Activated CD4-positive, CD25-positive, alpha-beta regulatory T cell (primary cell): Measurements from ENCODE around the gene ZNF70.
A peak's percentile ranks its signal among the peaks of the same experiment; 100 is the strongest.
"Not testable (repeated sequence)": the region's sequence is repeated elsewhere in the genome, so short reads cannot be mapped to it uniquely, and the experiment has no call there.

Experiments used
- DNase-seq, 4 experiments: peaks; one replicate each; lab custom pipeline; 2025; lab: John Stamatoyannopoulos, UW

Gene ZNF70

DNA sequence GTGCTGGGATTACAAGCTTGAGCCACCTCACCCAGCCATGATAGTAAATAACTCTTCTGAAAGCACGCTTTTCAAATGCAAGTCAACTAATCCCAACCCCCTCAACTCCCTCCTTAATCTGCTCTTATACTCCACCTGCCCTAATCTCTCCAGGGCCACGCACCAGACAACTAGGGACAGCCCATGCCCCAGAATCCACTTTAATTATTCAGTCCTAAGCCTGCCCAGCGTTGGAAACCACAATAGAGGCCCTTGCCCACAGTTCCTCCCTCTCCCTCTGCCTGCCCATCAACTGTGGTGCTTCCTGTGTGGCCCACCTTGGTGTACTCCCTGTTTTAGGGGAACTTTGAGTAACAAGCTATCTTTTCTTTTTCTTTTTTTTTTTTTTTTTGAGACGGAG is 6.0 kb upstream of the ZNF70 start:
- DNase-seq, result no peak

GRCh38 chr22:23755711-23756110 is 4.8 kb upstream of the ZNF70 start:
- no peak for DNase-seq

- no peak for DNase-seq
These were observed 4.2 kb upstream of the ZNF70 start for GRCh38 chr22:23754980-23755636.

- DNase-seq, result no peak
These were observed 3.5 kb upstream of the ZNF70 start, which contains the start of gene VPREB3 for GRCh38 chr22:23754220-23754919. VPREB3 (minus strand) TSS chr22:23754425; CDS start chr22:23754363, 62 bp downstream.

DNA sequence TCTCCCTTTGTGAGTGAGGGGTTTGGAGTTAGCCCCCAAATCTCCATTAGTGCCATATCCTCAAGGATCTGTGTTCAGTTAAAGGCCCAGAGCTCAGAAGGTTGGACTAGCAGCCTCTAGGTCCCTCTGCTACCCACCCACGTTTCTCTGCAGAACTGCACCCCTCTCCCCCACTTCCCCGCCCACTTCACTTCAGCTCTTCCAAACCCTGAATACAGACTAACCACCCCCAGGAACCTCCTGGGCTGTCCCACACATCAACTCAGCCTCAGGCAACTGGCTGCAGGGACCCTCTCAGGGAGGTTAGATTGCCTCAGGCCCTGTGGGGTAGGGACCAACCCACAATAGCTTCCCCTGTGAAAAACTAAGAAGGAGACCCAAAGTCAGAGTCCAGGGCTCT is 2.5 kb upstream of the ZNF70 start:
- no peak for DNase-seq

GRCh38 chr22:23752750-23753149 is 1.8 kb upstream of the ZNF70 start:
- no peak for DNase-seq

GRCh38 chr22:23752090-23752691 is 1.3 kb upstream of the ZNF70 start:
- peak in 1 of 4 experiments; percentile 11 for DNase-seq

- no peak for DNase-seq
These were observed 607 bp upstream of the ZNF70 start for GRCh38 chr22:23751441-23751996.

DNA sequence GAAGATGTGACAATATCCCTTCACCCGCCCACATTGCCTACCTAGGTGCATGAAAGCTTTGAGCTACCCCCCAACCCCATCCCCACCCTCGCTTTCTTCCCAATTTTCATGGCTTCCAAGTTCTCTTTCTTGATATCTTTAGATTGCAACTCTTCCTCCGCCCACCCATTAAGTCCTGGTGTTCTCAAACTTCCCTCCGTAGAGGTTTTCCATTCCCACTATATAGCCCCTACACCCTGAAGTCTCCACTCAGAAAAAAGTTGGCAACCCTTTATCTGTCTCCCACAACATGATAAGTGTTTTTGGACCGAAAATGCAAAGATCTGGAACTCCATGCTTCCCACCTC is 572 bp downstream of the ZNF70 start:
- DNase-seq, result no peak

DNA sequence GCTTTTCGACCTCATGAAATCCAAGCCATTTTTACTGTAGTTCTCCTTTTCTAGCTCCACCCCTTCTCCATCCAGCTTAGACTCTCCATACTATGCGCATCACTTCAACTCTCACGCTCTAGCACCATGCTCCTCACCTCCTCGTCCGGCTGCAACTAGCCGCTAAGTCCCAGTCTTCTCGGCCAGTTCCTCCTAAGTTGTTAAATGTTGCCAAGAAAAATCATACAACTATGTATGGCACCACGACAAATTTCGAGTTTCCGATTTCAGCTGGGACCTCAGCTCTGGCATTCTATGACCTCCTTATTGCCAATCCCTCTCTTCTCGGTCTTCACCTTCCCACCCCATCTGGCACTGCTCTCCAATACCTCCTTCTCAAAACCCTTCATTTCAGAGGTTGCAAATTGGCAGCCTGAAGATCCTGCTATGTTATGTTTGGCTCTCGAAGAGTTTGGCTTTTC is 1.0 kb downstream of the ZNF70 start:
- no peak for DNase-seq

DNA sequence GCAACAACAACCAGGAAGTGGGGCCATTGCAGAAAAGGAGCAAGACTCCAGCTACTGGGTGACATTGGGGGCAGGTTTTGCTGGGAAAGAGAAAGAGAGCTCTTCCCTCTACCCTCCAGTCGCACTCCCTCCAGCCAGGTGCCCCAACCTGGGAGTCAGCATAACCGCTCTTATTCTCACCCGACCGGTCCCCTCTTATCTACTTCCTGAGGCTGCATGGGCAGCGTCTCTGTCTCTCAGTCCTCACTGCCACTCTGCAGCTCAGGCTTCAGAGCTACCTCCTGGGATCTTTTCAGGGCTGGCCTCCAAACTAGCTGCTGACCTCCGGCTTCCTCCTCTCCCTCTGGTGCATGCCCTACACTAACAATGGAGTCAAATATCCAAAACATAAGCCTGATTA is 5.1 kb downstream of the ZNF70 start:
- no peak for DNase-seq

GRCh38 chr22:23744485-23744884 is 6.4 kb downstream of the ZNF70 start:
- no peak for DNase-seq

DNA sequence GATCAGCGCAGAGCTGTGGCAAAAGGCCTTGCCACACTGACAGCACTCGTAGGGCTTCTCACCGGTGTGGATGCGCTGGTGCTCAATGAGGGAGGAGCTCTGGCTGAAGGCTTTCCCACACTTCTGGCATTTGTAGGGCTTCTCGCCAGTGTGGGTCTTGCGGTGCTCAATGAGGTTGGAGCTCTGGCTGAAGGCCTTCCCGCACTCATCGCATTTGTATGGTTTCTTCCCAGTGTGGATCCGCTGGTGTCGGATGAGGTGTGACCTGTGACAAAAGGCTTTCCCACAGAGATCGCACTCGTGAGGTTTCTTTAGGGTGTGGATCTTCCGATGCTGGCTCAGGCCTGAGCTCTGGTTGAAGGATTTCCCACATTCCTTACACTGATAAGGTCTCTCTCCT is 6.9 kb downstream of the ZNF70 start:
- DNase-seq, result no peak

DNA sequence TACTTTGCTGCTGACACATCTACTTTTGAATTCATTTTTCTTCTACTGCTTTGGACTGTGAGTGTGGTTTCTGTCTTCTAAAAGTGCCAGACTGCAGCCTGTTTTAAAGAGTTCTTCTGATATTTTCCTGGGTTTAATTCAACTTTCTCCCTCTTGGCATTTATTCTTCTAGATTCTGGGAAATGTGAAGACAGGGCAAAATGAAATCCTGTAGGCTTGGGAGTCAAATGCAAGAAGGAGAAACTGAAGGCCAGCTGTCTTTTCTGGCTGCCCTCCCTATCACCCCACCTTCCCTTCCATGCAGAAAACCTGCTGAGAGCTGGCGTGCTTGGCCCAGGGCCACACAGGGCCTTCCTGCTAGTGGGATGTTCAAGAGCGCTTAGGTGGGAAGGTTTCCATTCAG is 7.6 kb downstream of the ZNF70 start:
- no peak for DNase-seq

GRCh38 chr22:23742505-23743264 is 8.2 kb downstream of the ZNF70 start:
- DNase-seq, result no peak

GRCh38 chr22:23737696-23738095 is 13.2 kb downstream of the ZNF70 start:
- DNase-seq, result no peak

GRCh38 chr22:23728108-23728507 is 22.8 kb downstream of the ZNF70 start:
- not testable (repeated sequence) for DNase-seq

DNA sequence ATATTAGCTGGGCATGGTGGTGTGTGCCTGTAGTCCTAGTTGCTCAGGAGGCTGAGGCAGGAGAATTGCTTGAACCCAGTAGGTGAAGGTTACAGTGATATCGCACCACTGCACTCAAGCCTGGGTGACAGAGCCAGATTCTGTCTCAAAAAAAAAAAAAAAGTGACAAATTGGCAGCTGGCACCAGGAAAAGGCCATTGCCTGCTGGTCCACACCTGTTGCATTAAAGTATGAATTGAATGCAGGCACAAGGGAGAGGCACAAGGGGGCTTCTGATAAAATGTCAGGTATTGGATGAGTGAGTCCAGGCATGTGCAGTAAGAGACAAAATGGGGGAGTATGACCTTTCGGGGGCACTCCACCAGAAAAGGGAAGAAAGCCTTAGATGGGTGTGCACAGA is 28.2 kb downstream of the ZNF70 start:
- no peak for DNase-seq

DNA sequence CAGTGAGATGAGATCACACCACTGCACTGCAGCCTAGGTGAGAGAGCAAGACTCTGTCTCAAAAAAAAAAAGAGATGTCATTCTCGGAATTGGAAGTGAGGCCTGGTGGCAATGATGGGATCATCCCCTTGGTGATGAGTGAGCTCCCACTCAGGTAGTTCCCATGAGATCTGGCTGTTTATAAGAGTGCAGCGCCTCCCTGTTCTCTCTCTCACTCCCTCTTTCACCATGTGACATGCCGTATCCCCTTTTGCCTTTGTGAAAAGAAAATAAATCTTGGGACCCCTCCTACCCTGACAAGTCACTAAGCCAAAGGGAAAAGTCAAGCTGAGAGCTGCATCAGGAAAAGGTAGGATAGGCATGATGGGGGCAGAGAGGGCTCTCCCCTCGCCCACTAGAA is 28.8 kb downstream of the ZNF70 start:
- no peak for DNase-seq

DNA sequence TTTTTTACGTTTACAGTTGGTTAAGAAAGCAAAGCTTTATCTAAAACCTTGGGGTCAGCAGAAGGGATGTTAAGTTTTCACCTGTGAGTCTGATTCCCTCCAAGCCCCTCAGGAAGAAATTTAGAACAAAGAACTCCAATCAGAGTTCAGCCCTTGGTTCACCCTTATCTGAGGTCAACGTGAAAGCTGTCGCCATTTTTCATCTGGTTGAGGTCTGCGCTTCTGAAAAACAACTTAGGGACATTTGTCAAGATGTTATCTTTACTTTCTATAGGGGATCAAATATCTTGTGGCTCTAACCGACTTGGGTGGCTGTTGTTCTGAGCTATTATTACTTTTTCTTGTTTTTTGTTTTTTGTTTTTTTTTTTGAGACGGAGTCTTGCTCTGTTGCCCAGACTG is 30.1 kb downstream of the ZNF70 start:
- DNase-seq, result no peak

DNA sequence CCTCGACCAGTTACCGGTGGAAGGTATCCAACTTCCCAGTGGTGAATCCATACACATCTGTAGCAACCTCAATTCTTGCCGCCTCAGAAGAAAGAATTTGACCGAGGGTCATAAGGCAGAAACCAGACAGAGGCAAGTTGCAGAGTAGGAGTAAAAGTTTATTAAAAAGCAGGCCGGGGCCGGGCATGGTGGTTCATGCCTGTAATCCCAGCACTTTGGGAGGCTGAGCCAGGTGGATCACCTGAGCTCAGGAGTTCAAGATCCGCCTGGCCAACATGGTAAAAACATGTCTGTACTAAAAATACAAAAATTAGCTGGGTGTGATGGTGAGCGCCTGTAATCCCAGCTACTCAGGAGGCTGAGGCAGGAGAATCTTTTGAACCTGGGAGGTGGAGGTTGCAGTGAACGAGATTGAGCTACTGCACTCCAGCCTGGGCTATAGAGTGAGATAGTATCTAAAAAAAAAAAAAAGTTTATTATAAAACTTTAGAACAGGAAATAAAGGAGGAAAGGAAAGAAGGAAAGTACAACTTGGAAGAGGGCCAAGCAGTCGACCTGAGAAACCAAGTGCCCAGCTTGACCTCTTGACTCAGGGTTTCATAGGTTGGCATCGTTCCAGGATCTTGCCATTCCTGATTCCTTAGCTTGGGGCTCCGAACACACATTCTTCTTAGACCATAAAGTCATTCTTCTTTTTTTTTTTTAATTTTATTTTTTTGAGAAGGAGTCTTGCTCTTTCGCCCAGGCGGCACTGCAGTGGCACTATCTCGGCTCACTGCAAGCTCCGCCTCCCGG is 32.3 kb downstream of the ZNF70 start:
- no peak for DNase-seq
